Chondrocyte (in vitro differentiated cells): Measurements from ENCODE around the gene POLN. TPM values are rescaled to one million over a fixed set of nuclear protein-coding genes. Genes with fewer than 3 reads are reported as not detected.

Experiments
- DNase-seq: peaks from one replicate; pipeline ENCODE4 v3.0.0; 2021; ENCODE audit warnings: mixed read lengths, low spot score
- H3K27ac Mint-ChIP-seq: one replicate; pipeline ENCODE4 v1.8.0; 2021; ENCODE audit warnings: mild to moderate bottlenecking, moderate library complexity, mixed read lengths; ENCODE audit not compliant: unreplicated experiment
- H3K27me3 Mint-ChIP-seq: 2 replicates; pipeline ENCODE4 v1.8.0; 2021; ENCODE audit warnings: low read depth, mixed read lengths
- H3K36me3 Mint-ChIP-seq: 2 replicates; pipeline ENCODE4 v1.8.0; 2021; ENCODE audit warnings: low read depth, mixed read lengths
- H3K4me1 Mint-ChIP-seq: 2 replicates; pipeline ENCODE4 v1.8.0; 2021; ENCODE audit warnings: low read depth, mild to moderate bottlenecking, mixed read lengths
- H3K4me3 Mint-ChIP-seq: one replicate; pipeline ENCODE4 v1.8.0; 2021; ENCODE audit warnings: mild to moderate bottlenecking, moderate library complexity, mixed read lengths; ENCODE audit not compliant: unreplicated experiment
- H3K9me3 Mint-ChIP-seq: 2 replicates; pipeline ENCODE4 v1.8.0; 2021; ENCODE audit warnings: low read depth, mixed read lengths
- total RNA-seq: library from RNA; stranded (reverse); gene quantifications from 3 replicates; pipeline ENCODE4 v1.2.1, GENCODE V29; 2021
- TF ChIP-seq, protein P1 (sequence below): fragments of 200-600 bp; sonication (generic); IDR thresholded peaks from 2 replicates; pipeline ENCODE4 v1.5.0; 2021; ENCODE audit warnings: antibody characterized with exemption, mild to moderate bottlenecking, moderate library complexity

The POLN gene
- total RNA-seq, 1 donor from 2014 or later = 5.5 TPM

DNA sequence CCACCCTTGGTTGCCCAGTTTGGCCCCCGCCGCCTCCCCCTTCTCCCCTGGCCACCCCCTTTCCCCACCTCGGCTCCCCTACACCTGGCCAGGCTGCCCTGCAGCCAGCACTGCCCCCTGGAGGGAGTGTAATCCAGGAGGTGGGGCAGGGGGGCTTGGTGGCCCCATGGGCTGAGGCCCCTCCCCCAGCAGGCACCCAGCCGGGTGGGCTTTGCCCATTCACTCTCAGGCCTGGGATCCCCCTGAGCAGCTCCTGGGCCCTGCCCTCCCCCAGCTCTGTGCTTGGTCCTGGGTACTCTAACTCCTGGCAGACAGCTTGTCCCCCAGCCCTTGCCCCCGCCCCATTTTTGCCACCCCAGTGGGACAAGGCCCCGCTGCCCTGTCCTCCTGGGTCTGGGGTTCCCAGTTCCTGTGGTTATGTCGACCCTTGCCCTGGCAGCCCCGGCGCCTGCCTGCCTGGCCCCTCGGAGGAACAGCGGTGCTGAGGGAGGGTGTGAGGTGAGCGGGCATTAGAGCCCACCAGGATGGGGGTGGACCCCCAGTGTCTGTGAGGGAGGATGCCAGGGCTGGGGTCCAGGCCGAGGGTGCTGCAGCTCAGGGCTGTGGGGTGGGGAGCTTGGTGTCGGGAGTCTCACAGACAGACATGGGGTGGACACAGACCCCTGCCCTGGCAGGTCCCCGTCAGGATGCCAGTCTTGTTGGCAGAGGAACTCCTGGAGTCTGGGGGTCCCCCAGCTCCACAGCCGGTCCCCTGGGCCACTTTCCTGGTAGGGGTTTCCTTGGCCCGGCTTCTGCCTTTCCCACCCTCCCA lies 172.6 kb downstream of the POLN start:
- no peaks in the 10 kb centered on the region for H3K27me3 Mint-ChIP-seq
- DNase-seq = peak; percentile 91
- no peak overlapping the region for H3K27ac Mint-ChIP-seq
- H3K9me3 Mint-ChIP-seq = no peaks in the 10 kb centered on the region
- no peaks in the 10 kb centered on the region for H3K36me3 Mint-ChIP-seq
- H3K4me3 Mint-ChIP-seq = no peak overlapping the region
- TF ChIP-seq, protein P1, sequence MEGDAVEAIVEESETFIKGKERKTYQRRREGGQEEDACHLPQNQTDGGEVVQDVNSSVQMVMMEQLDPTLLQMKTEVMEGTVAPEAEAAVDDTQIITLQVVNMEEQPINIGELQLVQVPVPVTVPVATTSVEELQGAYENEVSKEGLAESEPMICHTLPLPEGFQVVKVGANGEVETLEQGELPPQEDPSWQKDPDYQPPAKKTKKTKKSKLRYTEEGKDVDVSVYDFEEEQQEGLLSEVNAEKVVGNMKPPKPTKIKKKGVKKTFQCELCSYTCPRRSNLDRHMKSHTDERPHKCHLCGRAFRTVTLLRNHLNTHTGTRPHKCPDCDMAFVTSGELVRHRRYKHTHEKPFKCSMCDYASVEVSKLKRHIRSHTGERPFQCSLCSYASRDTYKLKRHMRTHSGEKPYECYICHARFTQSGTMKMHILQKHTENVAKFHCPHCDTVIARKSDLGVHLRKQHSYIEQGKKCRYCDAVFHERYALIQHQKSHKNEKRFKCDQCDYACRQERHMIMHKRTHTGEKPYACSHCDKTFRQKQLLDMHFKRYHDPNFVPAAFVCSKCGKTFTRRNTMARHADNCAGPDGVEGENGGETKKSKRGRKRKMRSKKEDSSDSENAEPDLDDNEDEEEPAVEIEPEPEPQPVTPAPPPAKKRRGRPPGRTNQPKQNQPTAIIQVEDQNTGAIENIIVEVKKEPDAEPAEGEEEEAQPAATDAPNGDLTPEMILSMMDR = no peak
- H3K4me1 Mint-ChIP-seq = no peaks in the 10 kb centered on the region

DNA sequence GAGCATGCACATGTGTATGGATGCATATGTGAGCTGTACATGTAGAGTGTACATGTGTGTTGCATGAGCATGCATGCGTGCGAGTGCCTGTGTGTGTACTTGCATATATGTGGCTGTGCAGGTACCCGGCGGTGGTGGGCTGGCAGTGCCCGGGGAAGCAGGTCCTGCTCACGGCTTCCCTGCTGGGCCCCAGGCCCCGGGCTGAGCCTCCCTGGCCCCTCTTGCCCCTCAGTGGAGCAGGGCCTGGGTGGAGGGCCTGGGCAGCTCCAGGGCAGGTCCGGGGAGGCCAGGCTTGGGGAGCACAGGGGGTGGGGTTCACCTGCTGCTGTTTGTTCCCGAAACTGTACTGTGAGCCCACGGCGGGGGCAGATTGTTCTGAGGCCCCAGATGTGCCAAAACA lies 173.4 kb downstream of the POLN start:
- H3K27me3 Mint-ChIP-seq = no peaks in the 10 kb centered on the region
- peak; percentile 86 for DNase-seq
- no peak overlapping the region for H3K4me3 Mint-ChIP-seq
- no peak overlapping the region for H3K27ac Mint-ChIP-seq
- no peaks in the 10 kb centered on the region for H3K36me3 Mint-ChIP-seq
- H3K4me1 Mint-ChIP-seq = no peaks in the 10 kb centered on the region
- no peaks in the 10 kb centered on the region for H3K9me3 Mint-ChIP-seq
- TF ChIP-seq, protein P1 = no peak

DNA sequence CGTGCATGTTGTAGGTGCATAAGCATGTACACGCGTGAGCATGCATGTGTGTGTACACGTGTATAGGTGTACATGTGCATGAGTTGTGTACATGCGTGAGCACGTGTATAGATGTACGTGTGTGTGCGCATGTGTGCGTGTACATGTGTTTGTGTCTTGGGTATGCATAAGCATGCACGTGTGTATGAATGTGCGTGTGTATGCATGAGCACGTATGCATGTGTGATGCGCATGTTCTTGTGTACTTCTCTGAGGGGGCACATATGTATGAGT lies 173.8 kb downstream of the POLN start:
- Mint-ChIP-seq H3K36me3 (no peaks in the 10 kb centered on the region), H3K4me3 (no peak overlapping the region), H3K27me3 (no peaks in the 10 kb centered on the region), H3K27ac (no peak overlapping the region), H3K9me3 (no peaks in the 10 kb centered on the region), H3K4me1 (no peaks in the 10 kb centered on the region)
- TF ChIP-seq, protein P1 = no peak
- peak; percentile 42 for DNase-seq

- TF ChIP-seq, protein P1 = no peak
- Mint-ChIP-seq H3K27ac (no peak overlapping the region), H3K27me3 (no peaks in the 10 kb centered on the region), H3K9me3 (no peaks in the 10 kb centered on the region), H3K4me1 (no peaks in the 10 kb centered on the region), H3K4me3 (no peak overlapping the region), H3K36me3 (no peaks in the 10 kb centered on the region)
- peak; percentile 79 for DNase-seq
Measured at GRCh38 chr4:2067446-2068197, 174.3 kb downstream of the POLN start.

DNA sequence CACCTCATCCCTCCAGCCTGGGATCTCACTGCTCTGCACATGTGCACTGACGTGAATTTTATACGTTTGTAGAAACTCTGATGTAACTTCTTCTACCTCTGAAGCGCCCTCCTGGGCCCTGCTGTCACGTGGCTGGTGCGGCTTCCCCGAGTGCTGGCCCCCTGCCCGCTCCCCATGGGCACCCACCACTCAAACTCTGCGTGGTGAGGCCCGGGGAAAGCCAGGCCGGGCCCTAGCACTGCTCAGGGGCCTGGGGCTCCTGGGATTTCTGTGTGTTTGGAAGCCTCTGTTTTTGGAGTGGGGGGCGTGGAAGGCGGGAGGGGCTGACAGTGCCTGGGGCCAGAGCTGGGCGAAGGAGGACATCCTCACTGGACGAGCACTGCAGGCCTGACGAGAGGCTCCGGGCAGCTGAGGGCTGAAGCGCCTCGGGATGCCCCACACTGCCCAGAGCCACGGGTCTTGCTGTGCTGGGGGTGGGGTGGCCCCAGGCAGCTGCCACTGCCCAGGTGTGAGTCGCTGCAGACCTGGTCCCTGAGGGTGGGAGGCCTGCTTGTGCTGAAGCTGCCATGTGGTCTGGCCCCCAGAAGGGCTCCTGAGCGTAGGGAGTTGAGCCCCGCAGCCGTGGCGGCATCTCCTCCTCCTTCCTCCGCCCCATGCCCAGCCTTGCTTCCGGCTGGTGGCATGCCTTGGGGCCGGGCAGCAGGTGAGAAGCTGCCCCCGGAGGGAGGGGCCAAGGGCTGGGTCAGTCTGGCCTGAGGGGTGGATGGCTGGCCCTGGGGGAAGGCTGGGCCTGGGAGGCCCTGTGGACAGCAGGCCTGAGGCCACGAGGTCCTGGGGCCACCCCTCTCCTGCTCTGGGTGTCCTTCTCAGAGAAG lies 175.1 kb downstream of the POLN start:
- Mint-ChIP-seq H3K36me3 (no peaks in the 10 kb centered on the region), H3K27ac (no peak overlapping the region), H3K4me3 (no peak overlapping the region), H3K9me3 (no peaks in the 10 kb centered on the region), H3K4me1 (no peaks in the 10 kb centered on the region), H3K27me3 (no peaks in the 10 kb centered on the region)
- TF ChIP-seq, protein P1 = no peak
- DNase-seq = peak; percentile 83
